Astrocyte of the hippocampus (primary cell): Measurements from ENCODE around the gene CFI.

Experiments
- DNase-seq: peaks from one replicate; pipeline ENCODE4 v3.0.0; 2011; ENCODE audit warnings: low read depth, low spot score

Gene CFI

GRCh38 chr4:109801895-109802319, at the start of gene CFI:
Gene CFI, minus strand, starts transcription at chr4:109801999. Its CDS starts 28 bp downstream, at chr4:109801971.
- DNase-seq: peak; percentile 90

GRCh38 chr4:109850601-109851000, 48.8 kb upstream of the CFI start:
- no peak for DNase-seq

DNA sequence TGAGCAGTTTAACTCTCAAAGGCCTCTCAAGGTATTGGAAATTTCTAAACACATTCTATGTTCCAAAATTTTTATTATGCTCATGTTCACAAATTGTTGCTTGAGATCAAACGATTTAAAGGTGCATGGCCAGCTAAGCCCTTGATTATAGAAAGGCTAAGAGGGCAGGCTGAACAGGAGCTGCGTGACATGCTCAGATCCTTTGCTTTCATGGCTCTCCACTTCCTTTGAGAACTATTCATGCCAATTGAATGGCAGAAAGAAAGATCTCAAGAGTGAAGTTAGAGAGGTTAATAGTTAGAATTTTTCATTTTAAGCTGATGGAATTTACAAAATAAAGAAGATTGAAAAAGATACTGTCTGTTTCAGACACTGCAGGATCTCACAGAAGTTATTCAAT, 46.7 kb upstream of the CFI start:
- no peak for DNase-seq

GRCh38 chr4:109847896-109848442, 46.2 kb upstream of the CFI start, which contains the start of gene LRIT3:
Gene LRIT3, plus strand, starts transcription at chr4:109848107. Its CDS starts 95 bp downstream, at chr4:109848202.
- no peak for DNase-seq

DNA sequence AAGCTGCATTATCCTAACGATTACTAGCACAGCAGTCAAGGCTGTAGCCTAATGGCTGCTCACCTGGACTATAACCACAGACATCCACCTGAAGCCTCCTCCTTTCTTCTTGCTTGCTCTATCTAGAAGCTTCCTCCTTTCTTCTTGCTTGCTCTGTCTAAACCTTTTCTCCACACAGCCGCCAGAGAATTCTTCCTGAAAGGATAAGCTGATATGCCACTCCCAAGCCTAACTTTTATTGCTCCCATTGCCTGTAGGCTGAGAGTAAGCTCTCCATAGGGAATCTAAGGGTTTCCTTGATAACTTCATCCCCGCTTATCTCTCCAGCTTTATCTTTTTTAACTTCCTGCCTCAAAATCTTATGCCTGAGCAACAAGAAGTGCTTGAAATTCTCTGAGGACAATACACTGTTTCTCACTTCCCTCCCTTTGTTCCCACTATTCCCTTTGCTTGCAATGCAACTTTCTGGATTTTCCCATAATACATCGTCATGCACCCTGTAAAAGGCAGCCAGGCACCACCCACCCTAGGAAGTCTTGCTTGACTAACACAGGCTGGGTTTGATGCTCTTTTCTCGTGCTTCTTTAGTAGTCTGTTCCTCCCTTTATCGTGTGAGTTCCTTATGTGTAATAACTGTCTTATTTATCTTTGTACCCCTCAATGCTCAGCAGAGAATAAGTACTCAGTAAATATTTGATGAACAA, 44.7 kb upstream of the CFI start:
- DNase-seq: no peak

DNA sequence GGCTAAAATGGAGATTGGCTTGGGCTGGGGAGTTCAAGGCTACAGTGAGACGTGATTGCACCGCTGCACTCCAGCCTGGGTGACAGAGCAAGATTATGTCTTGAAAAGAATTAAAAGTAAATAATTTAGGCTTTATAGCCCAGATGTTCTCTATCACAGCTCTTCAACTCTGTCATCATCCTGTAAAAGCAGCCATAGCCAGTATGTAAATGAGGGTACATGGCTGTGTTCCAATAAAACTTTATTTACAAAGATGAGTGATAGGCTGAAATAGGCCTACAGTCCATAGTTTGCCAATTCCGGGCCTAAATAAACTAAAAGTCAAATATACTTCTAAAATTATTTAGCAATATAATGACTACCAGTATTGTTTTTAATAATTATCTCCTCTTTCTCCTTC, 35.2 kb upstream of the CFI start:
- DNase-seq: no peak

- no peak for DNase-seq
Measured at GRCh38 chr4:109833756-109834155, 32.0 kb upstream of the CFI start.

DNA sequence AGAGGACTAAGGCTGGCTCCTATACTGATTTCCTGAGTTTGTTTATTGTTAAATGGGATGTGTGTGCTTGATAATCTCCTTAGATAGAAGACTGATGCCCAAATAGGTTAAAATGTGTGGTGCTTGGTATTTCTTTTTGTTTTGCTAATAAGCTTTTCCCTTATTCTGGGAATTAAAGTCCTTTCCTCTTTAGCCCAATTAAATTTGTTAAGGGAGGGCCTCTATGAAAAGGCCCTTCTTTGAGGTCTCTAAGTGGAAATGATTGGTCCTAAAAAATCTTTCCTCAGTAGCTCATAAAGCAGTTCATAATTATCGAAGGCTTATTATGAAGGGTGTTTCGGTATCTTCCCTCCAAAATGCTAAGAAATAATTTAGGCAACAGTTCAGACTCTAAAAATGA, 25.9 kb upstream of the CFI start, which contains the start of gene RRH:
TSS of gene RRH (plus strand) at position 301 of the 400 bp plus-strand sequence. CDS start at position 357, 56 bp downstream.
- DNase-seq: no peak

- DNase-seq: peak; percentile 24
Measured at GRCh38 chr4:109826719-109827118, 24.9 kb upstream of the CFI start.

DNA sequence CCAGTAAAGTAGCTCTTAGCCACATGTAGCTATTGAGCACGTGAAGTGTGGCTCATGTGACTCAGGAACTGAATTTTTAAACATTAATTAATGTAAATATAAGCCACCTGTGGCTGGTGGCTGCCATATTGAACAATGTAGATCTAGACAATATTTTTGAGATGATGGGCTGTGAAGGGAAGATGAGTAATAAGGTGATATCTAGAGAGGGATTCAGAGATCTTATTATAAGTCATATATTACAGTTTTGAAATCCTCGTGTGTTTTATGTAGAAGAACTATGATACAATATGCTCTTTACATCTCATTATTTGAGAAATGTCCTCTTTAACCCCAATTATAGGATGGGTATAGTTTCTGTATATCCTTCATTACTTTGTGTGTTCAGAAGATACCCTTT, 19.4 kb upstream of the CFI start:
- DNase-seq: no peak

DNA sequence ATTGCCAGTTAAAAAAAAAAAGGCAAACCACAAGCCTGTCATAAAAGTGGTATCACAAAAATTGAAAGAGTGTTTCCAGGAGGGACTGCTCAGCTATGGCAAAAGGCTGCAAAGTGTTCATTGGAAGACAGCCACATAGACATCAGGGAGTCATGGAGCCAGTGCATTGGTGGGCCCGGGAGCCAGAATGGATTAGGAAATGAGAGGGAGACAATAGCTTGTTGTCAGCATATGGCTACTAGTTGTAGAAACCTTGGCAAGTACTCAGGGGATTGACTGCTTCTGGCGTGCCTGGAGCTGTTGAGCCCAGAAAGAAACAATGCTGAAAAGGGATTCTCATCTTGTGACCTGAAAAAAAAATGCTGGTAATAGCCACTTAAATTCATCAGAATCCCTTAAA, 18.8 kb upstream of the CFI start:
- peak; percentile 74 for DNase-seq

DNA sequence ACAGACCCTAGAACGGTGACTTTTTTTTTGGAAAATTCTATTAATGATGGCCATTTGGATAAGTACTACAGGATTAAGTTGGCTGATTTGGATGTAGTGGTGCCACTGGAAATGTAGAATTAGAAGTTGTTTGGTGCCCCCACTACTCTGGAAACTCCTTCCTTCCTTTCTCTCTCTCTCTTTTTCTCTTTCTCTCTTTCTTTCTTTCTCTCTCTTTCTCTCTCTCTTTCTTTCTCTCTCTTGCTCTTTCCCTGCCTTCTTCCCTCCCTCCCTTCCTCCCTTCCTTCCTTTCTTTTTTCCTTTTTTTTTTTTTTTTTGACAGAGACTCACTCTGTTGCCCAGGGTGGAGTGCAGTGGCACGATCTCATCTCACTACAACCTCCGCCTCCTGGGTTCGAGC, 16.5 kb upstream of the CFI start:
- DNase-seq: no peak

GRCh38 chr4:109816894-109817293, 15.1 kb upstream of the CFI start:
- no peak for DNase-seq

- no peak for DNase-seq
Measured at GRCh38 chr4:109816082-109816442, 14.3 kb upstream of the CFI start.

DNA sequence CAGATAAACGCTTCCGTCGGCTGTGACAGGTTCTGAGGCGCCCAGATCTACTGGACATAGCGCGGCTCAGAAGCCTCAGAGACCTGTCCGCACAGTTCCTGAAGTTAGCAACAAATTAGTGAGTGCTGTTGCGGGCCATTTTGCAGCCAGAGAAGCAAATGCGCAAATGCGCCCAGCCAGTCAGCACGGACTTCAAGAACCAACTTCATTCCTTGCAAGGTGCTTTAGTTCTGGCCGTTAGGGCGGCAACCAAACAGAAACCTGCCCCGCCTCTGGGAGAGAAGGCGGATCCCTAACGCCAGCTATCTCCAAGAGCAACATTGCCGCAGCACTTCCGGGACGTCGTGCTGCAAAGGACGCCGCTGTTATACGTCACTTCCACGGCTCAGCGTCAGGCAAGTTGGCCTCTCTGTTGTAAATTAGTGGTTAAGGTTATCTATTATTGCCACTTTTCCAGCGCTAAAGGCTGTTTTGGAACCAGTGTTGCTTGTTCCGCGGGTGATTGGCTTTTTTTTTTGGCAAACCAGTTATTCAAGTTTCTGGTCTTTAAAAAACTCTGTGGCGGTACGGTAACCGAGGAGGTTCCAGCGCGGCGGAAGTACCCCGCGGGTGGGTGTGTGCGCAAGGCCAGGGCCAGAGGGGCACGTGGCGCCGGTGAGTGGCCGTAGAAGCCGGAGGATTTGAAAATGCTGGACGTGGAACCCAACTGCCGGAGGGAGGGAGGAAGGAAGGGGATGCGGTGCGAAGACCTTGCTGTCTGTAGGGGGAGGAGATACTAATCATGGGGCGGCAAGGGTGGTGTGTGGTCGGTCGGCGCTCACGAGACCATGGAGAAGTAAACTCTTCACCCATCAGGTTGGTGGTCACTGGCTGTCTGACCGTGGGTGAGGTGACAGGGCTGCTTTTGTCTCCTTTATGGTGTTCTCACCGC, 13.6 kb upstream of the CFI start, which contains the start of gene GAR1:
TSS of gene GAR1 (plus strand) at position 612 of the 931 bp plus-strand sequence. CDS start 403 bp downstream, outside the sequence.
- DNase-seq: peak; percentile 97

DNA sequence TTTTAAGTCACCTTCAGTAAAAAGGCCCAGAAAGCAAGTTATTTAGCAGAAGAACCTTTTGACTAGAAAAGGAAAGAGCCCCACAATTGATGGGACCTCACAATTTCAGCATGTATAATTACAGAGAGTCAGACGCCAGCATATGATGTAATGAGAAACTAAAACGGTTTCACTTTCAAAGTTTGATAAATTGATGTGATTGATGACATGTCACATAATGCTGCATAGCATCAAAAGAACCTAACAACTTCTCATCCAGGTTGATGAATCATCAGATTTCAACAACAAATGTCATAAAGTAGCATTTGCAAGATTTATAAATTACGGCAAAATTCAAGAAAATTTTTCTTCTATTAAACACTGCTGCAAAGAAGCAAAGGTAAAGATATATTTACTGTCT, 9.9 kb upstream of the CFI start:
- no peak for DNase-seq

DNA sequence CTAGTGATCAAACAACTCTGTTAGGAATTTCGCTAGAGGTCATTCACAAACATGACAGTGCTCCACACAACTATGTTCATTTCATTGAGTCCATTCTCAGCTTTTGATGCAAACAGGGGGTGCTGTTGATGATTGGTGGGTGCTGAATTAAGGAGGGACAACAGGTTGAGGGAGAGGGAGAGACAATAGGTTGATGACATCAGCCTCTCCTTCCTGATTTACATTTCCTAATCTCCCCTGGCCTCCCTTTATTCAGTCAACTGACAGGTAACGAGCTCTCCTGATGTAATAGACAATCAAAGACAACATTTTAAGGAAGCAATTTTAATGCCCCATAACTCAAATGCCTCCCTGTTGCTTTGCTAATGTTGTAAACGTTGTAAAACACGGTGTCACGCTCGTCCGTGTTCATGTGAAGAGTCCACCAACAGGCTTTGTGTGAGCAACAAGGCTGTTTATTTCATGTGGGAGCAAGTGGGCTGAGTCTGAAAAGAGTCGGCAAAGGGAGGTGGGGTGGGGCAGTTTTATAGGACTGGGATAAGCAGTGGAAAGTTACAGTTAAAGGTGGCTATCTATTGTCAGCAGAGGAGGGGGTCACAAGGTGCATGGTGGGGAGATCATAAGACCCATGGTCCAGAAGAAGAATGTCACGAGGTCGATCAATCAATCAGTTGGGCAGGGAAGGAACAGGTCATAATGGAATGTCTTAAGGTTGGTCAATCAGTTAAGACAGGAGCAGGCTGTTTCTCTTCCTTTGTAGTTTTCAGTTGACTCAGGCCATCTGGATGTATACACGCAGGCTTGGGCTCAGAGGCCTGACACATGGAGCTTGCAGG, 9.0 kb upstream of the CFI start:
- DNase-seq: no peak

- no peak for DNase-seq
Measured at GRCh38 chr4:109809655-109810054, 7.9 kb upstream of the CFI start.

GRCh38 chr4:109803924-109804571, 2.2 kb upstream of the CFI start:
- peak; percentile 87 for DNase-seq

DNA sequence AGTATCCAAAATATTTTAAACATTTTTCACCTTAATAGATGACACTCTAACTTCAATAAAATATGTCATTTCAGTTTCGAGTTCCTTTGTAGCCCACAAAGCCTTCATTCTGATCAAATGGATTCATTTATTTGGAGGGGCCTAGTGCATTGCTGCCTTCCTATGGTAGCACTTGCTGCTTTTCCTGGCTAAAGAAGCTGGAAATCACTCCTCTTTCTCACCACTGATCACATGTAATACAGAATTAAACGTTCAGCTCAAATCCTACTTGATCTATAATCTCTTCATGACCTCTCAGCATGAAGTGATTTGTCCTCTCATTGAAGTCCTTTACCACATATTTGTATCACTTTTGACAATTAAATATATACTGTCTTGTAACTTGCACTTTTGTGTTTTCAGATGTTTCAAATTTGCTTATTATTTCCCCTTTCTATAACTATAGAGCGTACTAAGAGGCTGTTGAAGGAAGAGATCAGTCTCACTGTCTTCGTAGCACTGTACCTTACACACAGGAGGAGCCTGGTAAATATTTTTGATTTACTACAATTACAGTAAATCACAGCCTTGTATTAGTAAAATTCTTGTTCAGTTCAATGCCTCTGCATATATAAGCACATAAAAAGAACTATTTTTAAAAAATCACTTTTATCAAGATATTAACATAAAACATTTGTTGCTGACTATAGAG, 555 bp downstream of the CFI start:
- DNase-seq: peak; percentile 29
